ENCODE results near the gene ZBTB20. TPM values are rescaled to one million over a fixed set of nuclear protein-coding genes. Genes with fewer than 3 reads are reported as not detected.

ZBTB20 gene
- total and polyA plus RNA-seq, 2 of the 4 experiments (the other 2 are of a cell fraction): 0.75 to 14.7 TPM

GRCh38 chr3:114565216-114565615 lies 581.9 kb downstream of the ZBTB20 start:
- no peaks in the 10 kb centered on the region for H3K27me3 ChIP-seq (ENCODE audit: control insufficient read depth, insufficient read depth, low read length)
- H3K56ac ChIP-seq (ENCODE audit: extremely low read depth, insufficient read depth, low read length): no peak overlapping the region
- dilution Hi-C loops (cut with HindIII; ENCODE audit: low sequenced_read_pairs, unreplicated experiment) (no loop called here), intact Hi-C loops (cut with micrococcal nuclease) (no loop called here), in situ Hi-C loops (cut with MboI; ENCODE audit: low sequenced_read_pairs) (no loop called here)
- DNase-seq (no peak), ATAC-seq (ENCODE audit: low read depth) (no peak)
- H4K20me1 ChIP-seq (ENCODE audit: insufficient read depth, low read length): 0 out of 2 replicates have a peak, but pooled peaks cover 4% of the 10 kb centered on the region
- no peak overlapping the region for H2BK15ac ChIP-seq (ENCODE audit: low read depth, low read length)
- H2BK20ac ChIP-seq (ENCODE audit: low read depth, low read length): no peak overlapping the region
- H4K5ac ChIP-seq (ENCODE audit: low read depth, low read length): no peak overlapping the region
- H3K79me1 ChIP-seq (ENCODE audit: low read depth in 1 of 2, low read length in 2 of 2): peaks cover 9 to 27% of the 10 kb centered on the region in 2 experiments
- H3K36me3 ChIP-seq (ENCODE audit: control insufficient read depth, insufficient read depth, low read length): no peaks in the 10 kb centered on the region
- H2AFZ ChIP-seq (replicated peaks; ENCODE audit: low read length, poor library complexity): no peak overlapping the region
- no peak for TF ChIP-seq MAFK (IDR thresholded peaks at IDR 0.05; ENCODE audit: low read depth, low read length)
- no peak for TF ChIP-seq POLR2A (IDR thresholded peaks at IDR 0.05; ENCODE audit: low read depth, low read length)
- TF ChIP-seq RAD21 (IDR thresholded peaks at IDR 0.05; ENCODE audit: low read length): no peak
- TF ChIP-seq MAZ (IDR thresholded peaks at IDR 0.05; ENCODE audit: borderline replicate concordance, low read depth, low read length): no peak
- no peak for TF ChIP-seq RFX5 (IDR thresholded peaks at IDR 0.05; ENCODE audit: low read depth, low read length)
- TF ChIP-seq BHLHE40 (IDR thresholded peaks at IDR 0.05; ENCODE audit: low read depth, low read length): no peak
- no peak for TF ChIP-seq CHD1 (IDR thresholded peaks at IDR 0.05; ENCODE audit: low read depth, low read length)
- no peak for TF ChIP-seq USF2 (IDR thresholded peaks at IDR 0.05; ENCODE audit: low read depth, low read length)
- no peak for TF ChIP-seq CEBPB (IDR thresholded peaks at IDR 0.05; ENCODE audit: low read depth, low read length)
- TF ChIP-seq FOS (IDR thresholded peaks at IDR 0.05; ENCODE audit: low read depth, low read length): no peak
- no peak for TF ChIP-seq RCOR1 (IDR thresholded peaks at IDR 0.05; ENCODE audit: insufficient replicate concordance, low read length)
- no peak for TF ChIP-seq NFE2L2 (IDR thresholded peaks at IDR 0.05; ENCODE audit: low read depth, low read length)
- no peak for TF ChIP-seq CTCF (conservative IDR thresholded peaks at IDR 0.05; ENCODE audit: low read depth, low read length)
- TF ChIP-seq SMC3 (IDR thresholded peaks at IDR 0.05; ENCODE audit: low read depth, low read length): no peak
- TF ChIP-seq ELK1 (IDR thresholded peaks at IDR 0.05; ENCODE audit: borderline replicate concordance, low read depth, low read length): no peak
- no peak for TF ChIP-seq MXI1 (IDR thresholded peaks at IDR 0.05; ENCODE audit: borderline replicate concordance, low read depth, low read length)
- no peak overlapping the region for H2BK5ac ChIP-seq (ENCODE audit: low read depth, low read length, poor library complexity, severe bottlenecking)
- no peak overlapping the region for H3K23ac ChIP-seq (ENCODE audit: low read depth, low read length)
- no peak overlapping the region for H3K4me3 ChIP-seq (ENCODE audit: insufficient read depth, low read depth, low read length)
- H2BK120ac ChIP-seq (ENCODE audit: low read depth, low read length): no peak overlapping the region
- no peak overlapping the region for H3K4ac ChIP-seq (ENCODE audit: low read depth, low read length)
- H2AK5ac ChIP-seq (ENCODE audit: low read depth, low read length): no peak overlapping the region
- POLR2A ChIA-PET (ENCODE audit: unreplicated experiment): no interaction called here
- H3K4me2 ChIP-seq (ENCODE audit: low read depth, low read length): no peak overlapping the region
- no peaks in the 10 kb centered on the region for H3K9me3 ChIP-seq (ENCODE audit: control insufficient read depth, insufficient read depth, low read length)
- H3K9me1 ChIP-seq (ENCODE audit: insufficient read depth, low read length): peaks cover 4% of the 10 kb centered on the region
- no peak overlapping the region for H3K27ac ChIP-seq (ENCODE audit: insufficient read depth, low read length)
- no peak overlapping the region for H4K91ac ChIP-seq (ENCODE audit: insufficient read depth, low read depth, low read length)
- no peak overlapping the region for H3K9ac ChIP-seq (ENCODE audit: low read depth, low read length)
- CTCF ChIA-PET: interaction anchor here (1.5 kb wide), 1 partner anchor 13 kb away, joined by 4 read pairs; no protein-coding TSS in a partner anchor
- H3K14ac ChIP-seq (replicated peaks; ENCODE audit: low read depth, low read length): no peak overlapping the region
- peaks cover 4% of the 10 kb centered on the region; the same call in 1 of the 2 replicates for H3K4me1 ChIP-seq (ENCODE audit: control insufficient read depth, insufficient read depth, low read length)
- H3K18ac ChIP-seq (ENCODE audit: low read depth, low read length): no peak overlapping the region
- H4K8ac ChIP-seq (ENCODE audit: low read depth in 2 of 2, low read length in 2 of 2): no peak overlapping the region
- WGBS, 2 experiments (ENCODE audit: extremely low coverage in 2 of 2, insufficient read length in 1 of 2): 92% methylated on average over 2 of the region's 8 CpGs; no CpG with 5 or more reads in 1 of the 2 experiments
- no peak overlapping the region for H2AK9ac ChIP-seq (replicated peaks; ENCODE audit: low read depth, low read length, poor library complexity)
- BruUV-seq (replicated peaks): no TSS peak

Measured in IMR-90 (cell line).